Osteocyte (in vitro differentiated cells): ENCODE data around the gene MMRN2. TPM values are rescaled to one million over a fixed set of nuclear protein-coding genes. Genes with fewer than 3 reads are reported as not detected.
"Not testable (repeated sequence)": the region's sequence is repeated elsewhere in the genome, so short reads cannot be mapped to it uniquely, and the experiment has no call there.

Experiments
- DNase-seq: peaks from one replicate; pipeline ENCODE4 v3.0.0; 2021; ENCODE audit warnings: mixed read lengths; ENCODE audit not compliant: unreplicated experiment; ENCODE audit errors: extremely low spot score
- H3K27ac Mint-ChIP-seq: one replicate; pipeline ENCODE4 v1.8.0; 2021; ENCODE audit warnings: mild to moderate bottlenecking, mixed read lengths; ENCODE audit not compliant: unreplicated experiment
- H3K27me3 Mint-ChIP-seq: one replicate; pipeline ENCODE4 v1.8.0; 2021; ENCODE audit warnings: mixed read lengths; ENCODE audit not compliant: unreplicated experiment
- H3K36me3 Mint-ChIP-seq: one replicate; pipeline ENCODE4 v1.8.0; 2021; ENCODE audit warnings: mixed read lengths; ENCODE audit not compliant: unreplicated experiment
- H3K4me1 Mint-ChIP-seq: one replicate; pipeline ENCODE4 v1.8.0; 2021; ENCODE audit warnings: mixed read lengths; ENCODE audit not compliant: unreplicated experiment
- H3K4me3 Mint-ChIP-seq: one replicate; pipeline ENCODE4 v1.8.0; 2021; ENCODE audit warnings: mild to moderate bottlenecking, moderate library complexity, mixed read lengths; ENCODE audit not compliant: unreplicated experiment
- H3K9me3 Mint-ChIP-seq: one replicate; pipeline ENCODE4 v1.8.0; 2021; ENCODE audit warnings: mixed read lengths; ENCODE audit not compliant: unreplicated experiment
- CTCF ChIP-seq: fragments of 200-600 bp; sonication (generic); IDR thresholded peaks from 2 replicates; pipeline ENCODE4 v1.5.0; 2021; ENCODE audit warnings: antibody characterized with exemption, mild to moderate bottlenecking, moderate library complexity
- long read RNA-seq: library from polyadenylated mRNA; unstranded; transcript quantifications from one replicate; pipeline ENCODE4 v2.0.0, GENCODE V29; 2021
- total RNA-seq: library from RNA; stranded (reverse); gene quantifications from 2 replicates; pipeline ENCODE4 v1.2.1, GENCODE V29; 2021

MMRN2 gene
- 0.57 TPM in 1 of 2 replicates, not detected in the other for total RNA-seq
- long read RNA-seq, result 0 reads

GRCh38 chr10:86957471-86958115 is at the start of gene MMRN2:
Gene MMRN2, minus strand, starts transcription at chr10:86957615. Its CDS starts 74 bp downstream, at chr10:86957541.
- no peak for DNase-seq
- H3K4me1 Mint-ChIP-seq, result peaks cover 56% of the 10 kb centered on the region
- no peak within 1 kb of the TSS for H3K27ac Mint-ChIP-seq
- TF ChIP-seq CTCF, result no peak
- no peaks in the 10 kb centered on the region for H3K9me3 Mint-ChIP-seq
- no peaks in the 10 kb centered on the region for H3K36me3 Mint-ChIP-seq
- no peak within 1 kb of the TSS for H3K4me3 Mint-ChIP-seq
- H3K27me3 Mint-ChIP-seq, result no peaks in the 10 kb centered on the region

DNA sequence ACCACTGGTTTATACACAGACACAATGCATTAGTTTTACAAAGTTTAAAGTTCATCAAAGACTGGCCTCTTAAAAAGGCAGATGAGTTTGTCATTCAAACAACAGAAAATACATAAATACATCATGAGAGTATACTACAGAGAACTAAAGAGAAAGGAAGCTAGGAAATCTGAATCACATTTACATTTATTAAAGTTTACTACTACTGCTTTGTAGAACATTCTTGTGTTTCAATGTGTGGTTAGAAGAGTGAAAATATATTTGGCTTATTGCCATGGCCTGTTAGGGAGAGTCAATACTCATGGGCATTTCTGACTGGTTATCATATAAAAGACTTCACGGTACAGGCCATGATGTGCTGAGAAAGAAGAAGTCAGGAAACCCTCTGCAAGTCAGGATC is 49.7 kb upstream of the MMRN2 start:
- not testable (repeated sequence) for DNase-seq, H3K4me3 Mint-ChIP-seq, H3K36me3 Mint-ChIP-seq, H3K9me3 Mint-ChIP-seq, H3K27me3 Mint-ChIP-seq
- H3K4me1 Mint-ChIP-seq, result peaks cover 12% of the 10 kb centered on the region
- H3K27ac Mint-ChIP-seq, result peak overlapping the region; percentile 53

- no peak for DNase-seq
- Mint-ChIP-seq H3K4me3 (no peak overlapping the region), H3K9me3 (no peaks in the 10 kb centered on the region), H3K27ac (no peak overlapping the region), H3K27me3 (no peaks in the 10 kb centered on the region), H3K4me1 (peaks cover 8% of the 10 kb centered on the region), H3K36me3 (no peaks in the 10 kb centered on the region)
- no peak for TF ChIP-seq CTCF
Observed at GRCh38 chr10:87000491-87000890, 43.1 kb upstream of the MMRN2 start.

DNA sequence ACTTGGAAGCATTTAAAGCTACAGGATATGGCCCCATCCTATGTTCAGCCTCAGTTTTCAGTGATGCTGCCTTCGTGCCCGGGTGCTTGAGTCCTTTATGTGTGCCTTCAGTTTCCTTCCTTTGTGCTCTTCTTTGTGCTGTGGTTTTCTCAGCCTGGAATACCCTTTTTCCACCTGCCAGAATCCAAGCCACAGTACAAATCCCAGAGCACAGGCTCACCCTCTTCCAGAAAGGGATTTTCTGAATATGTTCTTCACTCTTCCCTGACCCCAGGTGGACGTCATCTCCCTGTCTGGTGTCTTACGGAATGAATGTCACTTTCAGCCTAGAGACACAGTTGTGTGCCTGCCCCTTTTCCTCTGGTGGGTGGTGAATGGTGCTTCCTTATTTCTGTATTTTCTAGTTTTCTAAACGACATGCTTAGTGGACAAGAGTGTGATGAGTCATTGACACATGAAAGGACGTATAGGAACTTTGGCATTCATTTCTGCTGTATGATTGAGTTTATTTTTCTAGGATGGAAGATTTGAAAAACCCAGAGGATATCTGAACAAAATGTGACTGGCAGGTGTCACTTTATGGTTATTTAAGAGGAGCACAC is 42.5 kb upstream of the MMRN2 start:
- not testable (repeated sequence) for H3K27ac Mint-ChIP-seq, DNase-seq, H3K36me3 Mint-ChIP-seq, H3K27me3 Mint-ChIP-seq, H3K4me1 Mint-ChIP-seq, H3K4me3 Mint-ChIP-seq, H3K9me3 Mint-ChIP-seq

GRCh38 chr10:86992929-86993328 is 35.5 kb upstream of the MMRN2 start:
- H3K4me3 Mint-ChIP-seq, result no peak overlapping the region
- peak overlapping the region; percentile 59 for H3K27ac Mint-ChIP-seq
- H3K4me1 Mint-ChIP-seq, result peaks cover 20% of the 10 kb centered on the region
- H3K27me3 Mint-ChIP-seq, result peaks cover 19% of the 10 kb centered on the region
- H3K36me3 Mint-ChIP-seq, result no peaks in the 10 kb centered on the region
- TF ChIP-seq CTCF, result no peak
- no peaks in the 10 kb centered on the region for H3K9me3 Mint-ChIP-seq
- no peak for DNase-seq

DNA sequence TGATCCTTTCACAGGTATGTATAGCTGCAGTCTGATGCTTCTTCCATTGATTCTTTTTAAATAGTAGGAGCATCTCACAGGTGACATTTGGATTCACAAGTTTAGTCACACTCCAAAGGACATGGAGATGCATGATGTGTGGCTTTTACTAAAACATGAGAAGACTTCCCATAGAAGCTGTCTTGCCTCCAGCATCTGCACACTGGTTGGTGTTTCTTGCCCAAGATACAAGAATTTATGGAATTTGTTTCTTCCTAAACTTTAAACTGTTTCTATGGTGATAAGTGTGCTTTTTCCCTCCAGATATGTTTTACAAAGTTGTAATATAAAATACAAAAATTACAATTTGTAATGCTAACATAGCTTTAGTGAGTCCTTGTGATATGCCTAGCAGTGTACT is 35.0 kb upstream of the MMRN2 start:
- Mint-ChIP-seq H3K9me3 (no peaks in the 10 kb centered on the region), H3K4me3 (no peak overlapping the region), H3K27ac (peak overlapping the region; percentile 59), H3K36me3 (no peaks in the 10 kb centered on the region), H3K4me1 (peaks cover 20% of the 10 kb centered on the region), H3K27me3 (peaks cover 19% of the 10 kb centered on the region)
- no peak for TF ChIP-seq CTCF
- DNase-seq, result no peak

- peaks cover 20% of the 10 kb centered on the region for H3K4me1 Mint-ChIP-seq
- not testable (repeated sequence) for DNase-seq, H3K4me3 Mint-ChIP-seq, H3K36me3 Mint-ChIP-seq, H3K9me3 Mint-ChIP-seq, H3K27ac Mint-ChIP-seq
- peaks cover 19% of the 10 kb centered on the region for H3K27me3 Mint-ChIP-seq
Observed at GRCh38 chr10:86991362-86991761, 33.9 kb upstream of the MMRN2 start.
